GM12892 (cell line): ENCODE measurements around the gene PCDHGA3.

Source experiments
- POLR2A ChIP-seq: IDR thresholded peaks from 2 replicates; pipeline ENCODE4 v1.6.1; 2011; ENCODE audit warnings: low read depth, low read length, control low read depth
- POLR2AphosphoS5 ChIP-seq: IDR thresholded peaks from 2 replicates; pipeline ENCODE4 v1.6.1; 2011; ENCODE audit warnings: low read depth, low read length, control low read depth
- TAF1 ChIP-seq: IDR thresholded peaks from 2 replicates; pipeline ENCODE4 v1.6.1; 2011; ENCODE audit warnings: low read depth, mild to moderate bottlenecking, control low read depth, low read length, borderline replicate concordance

GRCh38 chr5:141345327-141345726, 1.7 kb downstream of the PCDHGA3 start:
- TF ChIP-seq POLR2A (no peak), POLR2AphosphoS5 (no peak), TAF1 (no peak)
